H9 (cell line): Measurements from ENCODE around the gene N4BP2. TPM values are rescaled to one million over a fixed set of nuclear protein-coding genes. Genes with fewer than 3 reads are reported as not detected.
"Not testable (repeated sequence)": the region's sequence is repeated elsewhere in the genome, so short reads cannot be mapped to it uniquely, and the experiment has no call there.

ENCODE experiments used
- DNase-seq: peaks from one replicate; pipeline ENCODE4 v3.0.0-alpha.2; 2017
- H2AFZ ChIP-seq: one replicate; pipeline ENCODE4 v1.6.1; 2013; ENCODE audit warnings: mild to moderate bottlenecking, low read length, control low read depth, moderate library complexity
- H2AK5ac ChIP-seq: 2 replicates; pipeline ENCODE4 v1.6.1; 2013; ENCODE audit warnings: low read length, control low read depth, mixed read lengths; ENCODE audit not compliant: insufficient read length
- H2BK120ac ChIP-seq: one replicate; pipeline ENCODE4 v1.6.1; 2013; ENCODE audit warnings: low read depth, mild to moderate bottlenecking, low read length, control low read depth, inconsistent platforms; ENCODE audit not compliant: poor library complexity, severe bottlenecking
- H2BK12ac ChIP-seq: 2 replicates; pipeline ENCODE4 v1.6.1; 2013; ENCODE audit warnings: low read length, control low read depth, mixed read lengths, low read depth; ENCODE audit not compliant: insufficient read length
- H2BK15ac ChIP-seq: 2 replicates; pipeline ENCODE4 v1.6.1; 2013; ENCODE audit warnings: low read depth, low read length, control low read depth
- H2BK20ac ChIP-seq: one replicate; pipeline ENCODE4 v1.6.1; 2013; ENCODE audit warnings: low read depth, mild to moderate bottlenecking, low read length, control low read depth, inconsistent platforms; ENCODE audit not compliant: poor library complexity, severe bottlenecking
- H2BK5ac ChIP-seq: 2 replicates; pipeline ENCODE4 v1.6.1; 2013; ENCODE audit warnings: low read length, control low read depth, mixed read lengths; ENCODE audit not compliant: insufficient read length
- H3K14ac ChIP-seq: 2 replicates; pipeline ENCODE4 v1.6.1; 2013; ENCODE audit warnings: low read length, control low read depth; ENCODE audit not compliant: insufficient read depth
- H3K18ac ChIP-seq: 2 replicates; pipeline ENCODE4 v1.6.1; 2013; ENCODE audit warnings: low read depth, mild to moderate bottlenecking, mixed read lengths, low read length, control low read depth; ENCODE audit not compliant: insufficient read length
- H3K23ac ChIP-seq: 2 replicates; pipeline ENCODE4 v1.6.1; 2013; ENCODE audit warnings: low read length, control low read depth, mixed read lengths, low read depth; ENCODE audit not compliant: insufficient read length
- H3K23me2 ChIP-seq: 2 replicates; pipeline ENCODE4 v1.6.1; 2013; ENCODE audit warnings: low read depth, mild to moderate bottlenecking, mixed read lengths, low read length, control low read depth; ENCODE audit not compliant: insufficient read length, poor library complexity, severe bottlenecking
- H3K27ac ChIP-seq: 2 replicates; pipeline ENCODE4 v1.5.1; 2013; ENCODE audit warnings: low read length, control low read depth, mixed read lengths, low read depth; ENCODE audit not compliant: insufficient read length
- H3K27me3 ChIP-seq: 2 replicates; pipeline ENCODE4 v1.6.1; 2013; ENCODE audit warnings: low read length, control low read depth, inconsistent platforms; ENCODE audit not compliant: insufficient read depth
- H3K4ac ChIP-seq: 2 replicates; pipeline ENCODE4 v1.6.1; 2013; ENCODE audit warnings: low read depth, mild to moderate bottlenecking, control low read depth, inconsistent platforms, low read length, moderate library complexity
- H3K4me1 ChIP-seq: 2 replicates; pipeline ENCODE4 v1.6.1; 2013; ENCODE audit warnings: low read length, control low read depth, inconsistent platforms; ENCODE audit not compliant: insufficient read depth
- H3K4me2 ChIP-seq: 2 replicates; pipeline ENCODE4 v1.6.1; 2013; ENCODE audit warnings: low read length, control low read depth, mixed read lengths; ENCODE audit not compliant: insufficient read length, insufficient read depth
- H3K56ac ChIP-seq: 2 replicates; pipeline ENCODE4 v1.6.1; 2013; ENCODE audit warnings: low read depth, mild to moderate bottlenecking, mixed read lengths, low read length, control low read depth; ENCODE audit not compliant: insufficient read length
- H3K79me1 ChIP-seq: 2 replicates; pipeline ENCODE4 v1.6.1; 2013; ENCODE audit warnings: low read depth, mild to moderate bottlenecking, moderate library complexity, low read length, control low read depth, inconsistent platforms; ENCODE audit not compliant: insufficient read depth, poor library complexity, severe bottlenecking
- H3K79me2 ChIP-seq: 2 replicates; pipeline ENCODE4 v1.6.1; 2013; ENCODE audit warnings: low read length, control low read depth, inconsistent platforms; ENCODE audit not compliant: insufficient read depth
- H3K9ac ChIP-seq: 2 replicates; pipeline ENCODE4 v1.6.1; 2013; ENCODE audit warnings: low read length, control low read depth, mixed read lengths; ENCODE audit not compliant: insufficient read length; ENCODE audit errors: extremely low read depth
- H3K9me3 ChIP-seq: one replicate; pipeline ENCODE4 v1.6.1; 2013; ENCODE audit warnings: low read depth, low read length, inconsistent platforms; ENCODE audit not compliant: control insufficient read depth
- H3T11ph ChIP-seq: one replicate; pipeline ENCODE4 v1.6.1; 2013; ENCODE audit warnings: mild to moderate bottlenecking, low read length, control low read depth, inconsistent platforms
- H4K20me1 ChIP-seq: one replicate; pipeline ENCODE4 v1.6.1; 2013; ENCODE audit not compliant: control insufficient read depth, insufficient read length, insufficient read depth
- H4K5ac ChIP-seq: 2 replicates; pipeline ENCODE4 v1.6.1; 2013; ENCODE audit warnings: low read depth, mild to moderate bottlenecking, mixed read lengths, low read length, control low read depth; ENCODE audit not compliant: insufficient read length
- H4K8ac ChIP-seq: replicated peaks from 2 replicates; pipeline ENCODE4 v1.6.1; 2013; ENCODE audit warnings: low read length, control low read depth, mixed read lengths, low read depth; ENCODE audit not compliant: insufficient read length
- H4K91ac ChIP-seq: 2 replicates; pipeline ENCODE4 v1.6.1; 2013; ENCODE audit warnings: low read depth, mild to moderate bottlenecking, moderate library complexity, mixed read lengths, low read length, control low read depth; ENCODE audit not compliant: insufficient read length
- H3K27ac Mint-ChIP-seq, 3 experiments: 2 replicates in 2 of 3; 3 replicates in 1 of 3; pipeline ENCODE4 v1.8.0; 2020 to 2021; ENCODE audit warnings: mixed read lengths in 3 of 3, mild to moderate bottlenecking in 1 of 3, moderate library complexity in 1 of 3
- H3K27me3 Mint-ChIP-seq: 2 replicates; pipeline ENCODE4 v1.8.0; 2021; ENCODE audit warnings: low read depth, mild to moderate bottlenecking, moderate library complexity, mixed read lengths
- H3K36me3 Mint-ChIP-seq, 3 experiments: 2 replicates in 2 of 3; 3 replicates in 1 of 3; pipeline ENCODE4 v1.8.0; 2020 to 2021; ENCODE audit warnings: low read depth in 3 of 3, mixed read lengths in 3 of 3; ENCODE audit not compliant: insufficient read depth in 1 of 3
- H3K4me1 Mint-ChIP-seq, 2 experiments: 2 replicates each; pipeline ENCODE4 v1.8.0; 2020; ENCODE audit warnings: mixed read lengths in 2 of 2
- H3K4me3 Mint-ChIP-seq, 2 experiments: 2 replicates in 1 of 2; 3 replicates in 1 of 2; pipeline ENCODE4 v1.8.0; 2020 to 2021; ENCODE audit warnings: mild to moderate bottlenecking in 2 of 2, mixed read lengths in 2 of 2, moderate library complexity in 1 of 2
- H3K9me3 Mint-ChIP-seq, 2 experiments: 2 replicates in 1 of 2; 3 replicates in 1 of 2; pipeline ENCODE4 v1.8.0; 2020; ENCODE audit warnings: mild to moderate bottlenecking in 2 of 2, mixed read lengths in 2 of 2, moderate library complexity in 1 of 2
- CTCF ChIP-seq: fragments of 200-600 bp; sonication (generic); conservative IDR thresholded peaks from 3 replicates; pipeline ENCODE4 v1.8.0; 2021; ENCODE audit warnings: antibody characterized with exemption, mild to moderate bottlenecking
- WGBS: extraction: QIAGEN DNeasy Blood & Tissue Kit; methylation state at CpG from one replicate; pipeline ENCODE4 v1.1.7; 2013; ENCODE audit warnings: missing lambda C conversion rate, low lambda C conversion rate, mixed read lengths; ENCODE audit not compliant: insufficient read length; ENCODE audit errors: extremely low coverage; 5-methylcytosine and 5-hydroxymethylcytosine counted together
- total RNA-seq: library from RNA; stranded (reverse); gene quantifications from 2 replicates; pipeline ENCODE4 v1.2.1, GENCODE V29; 2021

The N4BP2 gene
- total RNA-seq, 1 experiment from 2014 or later, result 35.0 TPM

DNA sequence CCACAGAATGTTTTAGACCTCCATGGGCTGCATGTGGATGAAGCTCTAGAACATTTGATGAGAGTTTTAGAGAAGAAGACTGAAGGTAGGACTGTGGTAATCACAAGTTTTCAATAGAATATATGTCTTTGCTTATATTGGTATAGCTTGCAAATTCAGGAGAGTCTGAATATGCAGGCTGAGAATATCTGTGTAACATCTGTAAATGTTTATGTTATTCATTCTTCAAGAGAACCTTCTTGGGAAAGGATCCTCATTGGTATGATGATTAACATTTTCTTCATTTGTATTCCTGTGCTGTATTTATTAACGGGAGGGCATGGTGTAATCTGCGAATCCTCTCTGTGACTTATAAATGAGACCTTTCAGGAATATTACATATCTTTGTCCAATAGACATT is 88.1 kb downstream of the N4BP2 start:
- Mint-ChIP-seq H3K27me3 (no peaks in the 10 kb centered on the region), H3K9me3 (peaks cover 36 to 42% of the 10 kb centered on the region in 2 experiments), H3K4me1 (no peaks in the 10 kb centered on the region), H3K4me3 (no peak overlapping the region), H3K36me3 (peaks cover 67 to 84% (median 80%) of the 10 kb centered on the region in 3 experiments), H3K27ac (no peak overlapping the region)
- H3K18ac ChIP-seq, result no peak overlapping the region
- H2AK5ac ChIP-seq, result no peak overlapping the region
- H4K8ac ChIP-seq, result no peak overlapping the region
- no peak overlapping the region for H3K9ac ChIP-seq
- no peaks in the 10 kb centered on the region for H3K9me3 ChIP-seq
- H4K20me1 ChIP-seq, result no peaks in the 10 kb centered on the region
- no peak overlapping the region for H2BK120ac ChIP-seq
- DNase-seq, result no peak
- H2BK15ac ChIP-seq, result no peak overlapping the region
- H2BK20ac ChIP-seq, result no peak overlapping the region
- H3K4me1 ChIP-seq, result no peaks in the 10 kb centered on the region
- H2BK12ac ChIP-seq, result no peak overlapping the region
- no CpG with 5 or more reads among the region's 2 CpGs for WGBS
- H3K4me2 ChIP-seq, result no peak overlapping the region
- H3K23me2 ChIP-seq, result no peaks in the 10 kb centered on the region
- H2BK5ac ChIP-seq, result no peak overlapping the region
- H4K5ac ChIP-seq, result no peak overlapping the region
- H3K56ac ChIP-seq, result no peak overlapping the region
- H3K23ac ChIP-seq, result no peak overlapping the region
- no peak overlapping the region for H3K4ac ChIP-seq
- H3K27me3 ChIP-seq, result no peaks in the 10 kb centered on the region
- H3K14ac ChIP-seq, result no peak overlapping the region
- H2AFZ ChIP-seq, result no peak overlapping the region
- no peak for TF ChIP-seq CTCF
- no peak overlapping the region for H3T11ph ChIP-seq
- no peak overlapping the region for H4K91ac ChIP-seq
- no peak overlapping the region for H3K27ac ChIP-seq
- H3K79me2 ChIP-seq, result no peaks in the 10 kb centered on the region
- H3K79me1 ChIP-seq, result no peaks in the 10 kb centered on the region

DNA sequence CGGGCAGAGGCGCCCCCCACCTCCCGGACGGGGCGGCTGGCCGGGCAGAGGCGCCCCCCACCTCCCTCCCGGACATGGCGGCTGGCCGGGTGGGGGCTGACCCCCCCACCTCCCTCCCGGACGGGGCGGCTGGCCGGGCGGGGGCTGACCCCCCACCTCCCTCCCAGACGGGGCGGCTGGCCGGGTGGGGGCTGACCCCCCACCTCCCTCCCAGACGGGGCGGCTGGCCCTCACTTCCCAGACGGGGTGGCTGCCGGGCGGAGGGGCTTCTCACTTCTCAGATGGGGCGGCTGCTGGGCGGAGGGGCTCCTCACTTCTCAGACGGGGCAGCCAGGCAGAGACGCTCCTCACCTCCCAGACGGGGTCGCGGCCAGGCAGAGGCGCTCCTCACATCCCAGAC is 90.8 kb downstream of the N4BP2 start:
- H3K4me1 ChIP-seq, H3K27ac Mint-ChIP-seq, H3K4ac ChIP-seq, H3K56ac ChIP-seq, H2BK20ac ChIP-seq, H3K9me3 ChIP-seq, H3K23ac ChIP-seq, H3K18ac ChIP-seq, H2BK5ac ChIP-seq, H3K4me2 ChIP-seq, H3T11ph ChIP-seq, H2AFZ ChIP-seq, H2BK12ac ChIP-seq, H4K5ac ChIP-seq, H3K4me1 Mint-ChIP-seq, H3K79me2 ChIP-seq, H3K27ac ChIP-seq, H2BK15ac ChIP-seq, H2AK5ac ChIP-seq, H3K4me3 Mint-ChIP-seq, H3K23me2 ChIP-seq, H3K79me1 ChIP-seq, H2BK120ac ChIP-seq, H3K27me3 ChIP-seq, H4K91ac ChIP-seq, DNase-seq, H4K8ac ChIP-seq, H3K9ac ChIP-seq, H4K20me1 ChIP-seq, H3K14ac ChIP-seq, H3K27me3 Mint-ChIP-seq: not testable (repeated sequence)
- no CpG with 5 or more reads among the region's 31 CpGs for WGBS
- peaks cover 35 to 39% of the 10 kb centered on the region in 2 experiments for H3K9me3 Mint-ChIP-seq
- H3K36me3 Mint-ChIP-seq, result peaks cover 68 to 79% (median 79%) of the 10 kb centered on the region in 3 experiments
